MM.1S (cell line): ENCODE data around the gene KRTAP2-4.

Experiments
- DNase-seq: peaks from one replicate; pipeline ENCODE4 v3.0.0-alpha.2; 2015
- H2AFZ ChIP-seq: fragments of 300-600 bp; sonication (generic); 2 replicates; pipeline ENCODE4 v1.6.0; 2016; ENCODE audit warnings: antibody characterized with exemption, low read length
- H3F3A ChIP-seq: fragments of 300-600 bp; sonication (generic); 2 replicates; pipeline ENCODE4 v1.6.1; 2016; ENCODE audit warnings: mild to moderate bottlenecking, antibody characterized with exemption, low read length, moderate library complexity, mixed read lengths; ENCODE audit not compliant: insufficient read depth
- H3K27ac ChIP-seq: fragments of 300-600 bp; sonication (generic); 2 replicates; pipeline ENCODE4 v1.5.1; 2016; ENCODE audit warnings: mild to moderate bottlenecking, low read length
- H3K27me3 ChIP-seq: fragments of 300-600 bp; sonication (generic); replicated peaks from 2 replicates; pipeline ENCODE4 v1.6.0; 2016; ENCODE audit warnings: low read length; ENCODE audit not compliant: insufficient read depth
- H3K36me3 ChIP-seq: fragments of 300-600 bp; sonication (generic); replicated peaks from 2 replicates; pipeline ENCODE4 v1.6.1; 2016; ENCODE audit warnings: mild to moderate bottlenecking, low read length, mixed read lengths; ENCODE audit not compliant: insufficient read depth
- H3K4me1 ChIP-seq: fragments of 300-600 bp; sonication (generic); 2 replicates; pipeline ENCODE4 v1.6.1; 2016; ENCODE audit warnings: low read length, mixed read lengths
- H3K4me2 ChIP-seq: fragments of 300-600 bp; sonication (generic); 2 replicates; pipeline ENCODE4 v1.6.0; 2016; ENCODE audit warnings: low read depth, low read length
- H3K4me3 ChIP-seq: fragments of 300-600 bp; sonication (generic); 2 replicates; pipeline ENCODE4 v1.5.1; 2016; ENCODE audit warnings: low read length, mixed read lengths
- H3K79me2 ChIP-seq: fragments of 300-600 bp; sonication (generic); 2 replicates; pipeline ENCODE4 v1.6.1; 2016; ENCODE audit warnings: mixed run types, low read length, mixed read lengths
- H3K9ac ChIP-seq: fragments of 300-600 bp; sonication (generic); 2 replicates; pipeline ENCODE4 v1.6.1; 2016; ENCODE audit warnings: low read length, mixed read lengths
- H3K9me2 ChIP-seq: fragments of 300-600 bp; sonication (generic); replicated peaks from 2 replicates; pipeline ENCODE4 v1.6.1; 2016; ENCODE audit warnings: mild to moderate bottlenecking, low read length, mixed read lengths; ENCODE audit not compliant: insufficient read depth
- H3K9me3 ChIP-seq: fragments of 300-600 bp; sonication (generic); replicated peaks from 2 replicates; pipeline ENCODE4 v1.6.1; 2016; ENCODE audit warnings: mild to moderate bottlenecking, low read length, mixed read lengths; ENCODE audit not compliant: insufficient read depth
- H4K20me1 ChIP-seq: fragments of 300-600 bp; sonication (generic); 2 replicates; pipeline ENCODE4 v1.6.1; 2016; ENCODE audit warnings: mild to moderate bottlenecking, low read length, moderate library complexity, mixed read lengths; ENCODE audit not compliant: insufficient read depth
- CTCF ChIP-seq: fragments of 300-600 bp; sonication (generic); IDR thresholded peaks from 2 replicates; pipeline ENCODE4 v1.5.1; 2016; ENCODE audit warnings: antibody characterized with exemption, low read length, mixed read lengths
- EZH2 ChIP-seq: fragments of 300-600 bp; sonication (generic); optimal IDR thresholded peaks from 2 replicates; pipeline ENCODE3; 2017; ENCODE audit warnings: low read depth, mild to moderate bottlenecking, antibody characterized with exemption, low read length, mixed read lengths
- EZH2phosphoT487 ChIP-seq: fragments of 300-600 bp; sonication (generic); IDR thresholded peaks from 2 replicates; pipeline ENCODE4 v1.6.1; 2018; ENCODE audit warnings: antibody characterized with exemption, low read length

KRTAP2-4 gene

GRCh38 chr17:41026715-41027471 is 38.8 kb downstream of the KRTAP2-4 start, which contains the start of gene KRTAP1-5:
KRTAP1-5 (minus strand) TSS chr17:41027208; CDS start chr17:41027155, 53 bp downstream.
- no peaks in the 10 kb centered on the region for H3K9me2 ChIP-seq
- H2AFZ ChIP-seq, result no peak within 1 kb of the TSS
- no peaks in the 10 kb centered on the region for H3F3A ChIP-seq
- H3K4me3 ChIP-seq, result no peak within 1 kb of the TSS
- H3K27me3 ChIP-seq, result no peaks in the 10 kb centered on the region
- H3K79me2 ChIP-seq, result no peaks in the 10 kb centered on the region
- H3K27ac ChIP-seq, result no peak within 1 kb of the TSS
- no peak within 1 kb of the TSS for H3K4me2 ChIP-seq
- H3K4me1 ChIP-seq, result no peaks in the 10 kb centered on the region
- DNase-seq, result no peak
- H3K9ac ChIP-seq, result no peak within 1 kb of the TSS
- H3K36me3 ChIP-seq, result no peaks in the 10 kb centered on the region
- H3K9me3 ChIP-seq, result no peaks in the 10 kb centered on the region
- no peak for TF ChIP-seq EZH2phosphoT487
- TF ChIP-seq CTCF, result no peak
- no peak for TF ChIP-seq EZH2
- no peaks in the 10 kb centered on the region for H4K20me1 ChIP-seq

GRCh38 chr17:41024697-41025096 is 41.0 kb downstream of the KRTAP2-4 start:
- Histone ChIP-seq H3K4me2 (no peak overlapping the region), H3K36me3 (no peaks in the 10 kb centered on the region), H3K79me2 (no peaks in the 10 kb centered on the region), H3K9me2 (no peaks in the 10 kb centered on the region), H2AFZ (no peak overlapping the region), H3K27me3 (no peaks in the 10 kb centered on the region), H3K4me1 (no peaks in the 10 kb centered on the region), H3K27ac (no peak overlapping the region), H3K9me3 (no peaks in the 10 kb centered on the region), H3F3A (no peaks in the 10 kb centered on the region), H3K9ac (no peak overlapping the region), H4K20me1 (no peaks in the 10 kb centered on the region), H3K4me3 (no peak overlapping the region)
- TF ChIP-seq CTCF, result no peak
- no peak for TF ChIP-seq EZH2
- TF ChIP-seq EZH2phosphoT487, result no peak
- no peak for DNase-seq

DNA sequence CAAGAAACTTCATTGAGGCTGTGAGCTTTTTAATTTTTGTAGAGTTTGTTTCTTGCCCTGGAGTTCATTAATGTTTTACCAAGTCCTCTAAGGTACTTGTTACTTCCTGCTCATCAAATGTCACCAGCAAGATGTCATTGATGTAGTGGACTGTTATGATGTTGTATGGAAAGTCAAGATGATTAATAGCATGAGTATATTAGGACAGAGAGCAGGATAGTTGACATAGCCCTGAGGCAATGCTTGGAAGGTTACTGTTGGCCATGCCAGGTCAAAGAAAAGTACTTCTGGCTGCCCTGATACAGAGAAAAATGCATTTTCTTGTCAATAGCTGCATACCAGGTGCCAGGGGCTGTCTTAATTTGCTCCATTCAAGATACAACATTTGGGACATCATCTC is 45.3 kb downstream of the KRTAP2-4 start:
- Histone ChIP-seq H3K9me2 (no peaks in the 10 kb centered on the region), H3K27me3 (no peaks in the 10 kb centered on the region), H3K9me3 (no peaks in the 10 kb centered on the region), H3K4me2 (no peak overlapping the region), H3K9ac (no peak overlapping the region), H3K4me3 (no peak overlapping the region), H3K4me1 (no peaks in the 10 kb centered on the region), H3F3A (no peaks in the 10 kb centered on the region), H3K79me2 (no peaks in the 10 kb centered on the region), H3K27ac (no peak overlapping the region), H3K36me3 (no peaks in the 10 kb centered on the region), H4K20me1 (no peaks in the 10 kb centered on the region), H2AFZ (no peak overlapping the region)
- TF ChIP-seq EZH2, result no peak
- TF ChIP-seq CTCF, result no peak
- no peak for TF ChIP-seq EZH2phosphoT487
- DNase-seq, result no peak
